Mammary epithelial cell (primary cell): ENCODE results near the gene SHB.

ENCODE experiments used
- CTCF ChIP-seq, 2 donors: IDR thresholded peaks in 1 of 2; conservative IDR thresholded peaks in 1 of 2; 2 replicates each; pipeline ENCODE4 v1.5.1; 2011 to 2012; ENCODE audit warnings: inconsistent platforms in 2 of 2, low read length in 2 of 2, mild to moderate bottlenecking in 2 of 2, control low read depth in 1 of 2, low read depth in 1 of 2; ENCODE audit not compliant: insufficient read depth in 1 of 2; ENCODE audit errors: extremely low read depth in 1 of 2
- EZH2 ChIP-seq: IDR thresholded peaks from 2 replicates; pipeline ENCODE4 v1.6.1; 2012; ENCODE audit warnings: low read length, inconsistent platforms, borderline replicate concordance

GRCh38 chr9:37951671-37952449, 117.2 kb downstream of the SHB start:
- TF ChIP-seq CTCF (conservative IDR thresholded peaks at IDR 0.05 in 1 of 2, IDR thresholded peaks at IDR 0.05 in 1 of 2; ENCODE audit: extremely low read depth in 1 of 2, insufficient read depth in 1 of 2, low read depth in 1 of 2, low read length in 2 of 2) (no peak), EZH2 (no peak)
